Mucosa of descending colon (tissue), 3 donors: Measurements from ENCODE around the gene AP3M1. TPM values are rescaled to one million over a fixed set of nuclear protein-coding genes. Genes with fewer than 3 reads are reported as not detected.

Experiments used
- ATAC-seq: fragments of 200-7000 bp; cut with Tn5 transposase; one replicate; pipeline ENCODE4 v1.9.1; 2020; ENCODE audit warnings: mild to moderate bottlenecking, moderate library complexity
- DNase-seq, 3 donors: peaks; one replicate each; pipeline ENCODE4 v3.0.0-alpha.2; 2020
- H3K36me3 ChIP-seq: fragments of 200-600 bp; one replicate; pipeline ENCODE4 v1.8.0; 2021; ENCODE audit warnings: low read depth, mild to moderate bottlenecking
- H3K4me1 ChIP-seq: fragments of 200-600 bp; one replicate; pipeline ENCODE4 v1.8.0; 2021; ENCODE audit warnings: low read depth, mild to moderate bottlenecking
- H3K4me3 ChIP-seq: fragments of 200-600 bp; one replicate; pipeline ENCODE4 v1.8.0; 2021; ENCODE audit warnings: mild to moderate bottlenecking
- H3K9me3 ChIP-seq: fragments of 200-600 bp; one replicate; pipeline ENCODE4 v1.8.0; 2021; ENCODE audit warnings: mild to moderate bottlenecking
- CTCF ChIP-seq: fragments of 200-600 bp; IDR thresholded peaks from one replicate; pipeline ENCODE4 v1.8.0; 2022; ENCODE audit warnings: antibody characterized with exemption, mild to moderate bottlenecking
- intact Hi-C, 2 donors: fragments of 100-400 bp; cut with DNase I in 1 of 2; cut with micrococcal nuclease in 1 of 2; formaldehyde crosslinking; loops; one replicate each; pipeline versions ENCODE4 v1.11.0 to v1.11.1; 2022; cut with DNase I, micrococcal nuclease
- total RNA-seq, 3 donors: library from RNA; stranded (reverse); fragmentation: NEBNext Ultra II Directional in 2 of 3; extraction: Animal tissue kit (Norgen Biotek cat#: 25700) in 2 of 3; gene quantifications; one replicate each; pipeline versions ENCODE4 v1.2.1 to v1.2.4, GENCODE V29; 2021 to 2023
- donor health status: DM: no; HTN: no; CAD: no; lungs with moderate emphysema.
- donor health status: DM: no; HTN: no; CAD: no.
- donor health status: DM: no; HTN: yes; CAD: no.

The AP3M1 gene
- total RNA-seq, 3 donors from 2014 or later = 25.3 to 36.9 (median 33.7) TPM

GRCh38 chr10:74076961-74077360 lies 73.7 kb downstream of the AP3M1 start:
- no peak overlapping the region for H3K4me3 ChIP-seq
- ATAC-seq = no peak
- no peaks in the 10 kb centered on the region for H3K36me3 ChIP-seq
- no peak for DNase-seq
- intact Hi-C loops = no loop called here
- TF ChIP-seq CTCF = no peak
- no peaks in the 10 kb centered on the region for H3K9me3 ChIP-seq
- H3K4me1 ChIP-seq = no peaks in the 10 kb centered on the region

DNA sequence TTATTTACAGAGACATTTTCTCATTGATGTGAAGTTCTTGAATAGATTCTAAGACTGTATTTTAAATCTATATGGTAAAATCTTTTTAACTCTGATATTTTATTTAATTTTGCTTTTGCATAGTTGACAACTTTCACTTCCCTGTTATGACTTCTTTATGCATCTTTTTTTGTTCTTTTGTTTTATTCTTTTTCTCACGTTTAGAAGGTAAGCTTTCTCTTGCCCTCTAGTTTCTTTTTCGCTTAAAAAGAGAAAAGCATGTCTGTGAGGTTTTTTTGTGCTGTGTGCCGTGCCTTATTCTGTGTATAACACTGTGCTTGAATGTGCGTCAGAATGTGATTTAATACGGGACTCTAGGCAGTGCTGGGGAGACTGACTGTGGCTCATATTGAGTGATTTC lies 74.7 kb downstream of the AP3M1 start:
- TF ChIP-seq CTCF = no peak
- Histone ChIP-seq H3K4me1 (no peaks in the 10 kb centered on the region), H3K4me3 (no peak overlapping the region), H3K36me3 (no peaks in the 10 kb centered on the region), H3K9me3 (no peaks in the 10 kb centered on the region)
- no peak for DNase-seq
- no peak for ATAC-seq
- intact Hi-C loops = no loop called here

GRCh38 chr10:74072503-74072902 lies 78.1 kb downstream of the AP3M1 start:
- no peak for TF ChIP-seq CTCF
- intact Hi-C loops = no loop called here
- ATAC-seq = no peak
- Histone ChIP-seq H3K9me3 (no peaks in the 10 kb centered on the region), H3K4me1 (no peaks in the 10 kb centered on the region), H3K4me3 (no peak overlapping the region), H3K36me3 (no peaks in the 10 kb centered on the region)
- DNase-seq = no peak

DNA sequence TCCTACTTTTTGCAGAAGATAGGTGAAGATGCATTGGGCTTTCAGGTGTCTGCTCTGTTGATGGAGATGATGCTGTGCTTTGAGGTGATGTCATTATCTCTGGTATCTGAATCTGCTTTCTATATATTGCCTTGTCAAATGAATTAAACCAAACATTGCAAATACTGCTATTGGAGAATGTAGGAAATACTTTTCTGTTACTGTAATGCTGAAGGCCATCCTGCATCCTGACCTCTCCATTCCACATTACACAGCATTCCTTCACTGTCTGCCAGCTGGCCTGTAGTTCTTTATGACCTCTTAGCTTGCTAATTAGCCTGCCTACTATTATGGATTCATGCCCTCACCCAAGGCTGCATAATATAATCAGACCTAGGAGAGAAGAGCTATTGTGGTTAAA lies 79.5 kb downstream of the AP3M1 start:
- Histone ChIP-seq H3K4me3 (no peak overlapping the region), H3K4me1 (no peaks in the 10 kb centered on the region), H3K9me3 (no peaks in the 10 kb centered on the region), H3K36me3 (no peaks in the 10 kb centered on the region)
- TF ChIP-seq CTCF = no peak
- no peak for ATAC-seq
- DNase-seq = no peak
- intact Hi-C loops = no loop called here

Other genes starting within 250 kb of the AP3M1 start
- gene PLAU, start 239.7 kb downstream of the AP3M1 start, total RNA-seq = 10 to 100 TPM in 1 of 3 donors, 1 to 10 TPM in 2; 4.6 to 10.3 (median 5.8) TPM
- gene VCL, start 152.7 kb downstream of the AP3M1 start, total RNA-seq = 100 to 1,000 TPM; 114 to 292 (median 117) TPM
- 10 to 100 TPM; 13.8 to 24.0 (median 22.9) TPM for gene ADK, start 393 bp upstream of the AP3M1 start, total RNA-seq